Measurements from ENCODE around the gene DHRS2. TPM values are rescaled to one million over a fixed set of nuclear protein-coding genes. Genes with fewer than 3 reads are reported as not detected.

The DHRS2 gene
- total and polyA plus RNA-seq, 4 donors = 0.08 to 0.67 (median 0.36) TPM

DNA sequence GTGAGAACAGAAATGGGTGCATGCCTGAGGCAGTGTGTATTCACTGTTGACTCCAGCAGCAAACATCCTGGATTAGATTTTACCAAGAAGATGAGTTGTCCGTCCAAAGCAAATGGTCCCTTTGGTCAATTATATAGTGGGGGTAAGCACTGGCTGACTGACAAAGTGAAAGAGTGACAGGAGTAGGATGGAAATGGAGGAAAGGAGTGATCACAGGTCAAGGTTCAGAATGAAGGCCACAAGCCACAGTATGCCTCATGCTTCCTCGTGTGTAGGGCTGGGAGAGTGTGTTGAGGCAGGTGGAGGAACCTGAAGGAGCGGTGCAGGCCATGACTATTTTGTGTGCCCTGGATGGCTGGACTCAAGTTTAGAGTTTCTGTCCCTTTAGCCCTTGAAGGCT, 14.3 kb downstream of the DHRS2 start:
- no peaks in the 10 kb centered on the region for H3K27me3 ChIP-seq (ENCODE audit: control insufficient read depth in 3 of 3, insufficient read depth in 3 of 3, low read length in 2 of 3)
- TF ChIP-seq, protein P1, sequence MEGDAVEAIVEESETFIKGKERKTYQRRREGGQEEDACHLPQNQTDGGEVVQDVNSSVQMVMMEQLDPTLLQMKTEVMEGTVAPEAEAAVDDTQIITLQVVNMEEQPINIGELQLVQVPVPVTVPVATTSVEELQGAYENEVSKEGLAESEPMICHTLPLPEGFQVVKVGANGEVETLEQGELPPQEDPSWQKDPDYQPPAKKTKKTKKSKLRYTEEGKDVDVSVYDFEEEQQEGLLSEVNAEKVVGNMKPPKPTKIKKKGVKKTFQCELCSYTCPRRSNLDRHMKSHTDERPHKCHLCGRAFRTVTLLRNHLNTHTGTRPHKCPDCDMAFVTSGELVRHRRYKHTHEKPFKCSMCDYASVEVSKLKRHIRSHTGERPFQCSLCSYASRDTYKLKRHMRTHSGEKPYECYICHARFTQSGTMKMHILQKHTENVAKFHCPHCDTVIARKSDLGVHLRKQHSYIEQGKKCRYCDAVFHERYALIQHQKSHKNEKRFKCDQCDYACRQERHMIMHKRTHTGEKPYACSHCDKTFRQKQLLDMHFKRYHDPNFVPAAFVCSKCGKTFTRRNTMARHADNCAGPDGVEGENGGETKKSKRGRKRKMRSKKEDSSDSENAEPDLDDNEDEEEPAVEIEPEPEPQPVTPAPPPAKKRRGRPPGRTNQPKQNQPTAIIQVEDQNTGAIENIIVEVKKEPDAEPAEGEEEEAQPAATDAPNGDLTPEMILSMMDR (IDR thresholded peaks at IDR 0.05; ENCODE audit: control extremely low read depth, extremely low read depth) = no peak
- DNase-seq = no peak
- H3K27ac ChIP-seq (ENCODE audit: low read depth in 1 of 2, low read length in 1 of 2) = no peak overlapping the region
- H3K9ac ChIP-seq (ENCODE audit: insufficient read depth in 1 of 2, low read length in 2 of 2) = no peak overlapping the region
- no peaks in the 10 kb centered on the region for H3K36me3 ChIP-seq (ENCODE audit: control insufficient read depth in 4 of 4, insufficient read depth in 4 of 4, low read length in 4 of 4)
- ATAC-seq (ENCODE audit: insufficient read depth, low FRiP score) = no peak
- no peak overlapping the region for H3K4me3 ChIP-seq
- no peaks in the 10 kb centered on the region for H3K9me3 ChIP-seq (ENCODE audit: control insufficient read depth in 4 of 4, insufficient read depth in 3 of 4, low read length in 3 of 4)
- H3K4me1 ChIP-seq (ENCODE audit: control insufficient read depth in 5 of 5, insufficient read depth in 5 of 5, low read length in 5 of 5) = no peaks in the 10 kb centered on the region
- 80 to 82% methylated on average over 3 of the region's 3 CpGs for WGBS, 2 donors

DNA sequence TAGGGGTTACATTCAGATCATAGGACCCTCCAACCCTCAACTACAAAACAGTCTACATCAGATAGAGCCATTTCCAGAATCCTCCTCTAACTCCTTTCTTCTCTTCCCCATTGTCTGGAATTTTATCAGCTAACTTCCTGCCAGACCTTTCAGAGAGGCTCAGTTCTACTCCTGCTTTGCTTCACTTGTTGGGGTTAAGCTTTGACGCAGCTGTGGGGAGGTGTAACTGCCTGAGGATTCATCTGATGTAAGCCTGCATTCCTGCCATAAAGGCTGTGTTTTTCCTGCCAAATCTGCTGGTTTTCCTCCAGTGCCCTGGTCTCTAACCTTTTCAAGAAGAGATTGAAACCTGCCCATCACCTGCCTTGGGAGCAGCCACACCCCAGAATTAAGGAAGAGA, 16.9 kb downstream of the DHRS2 start:
- H3K4me1 ChIP-seq (ENCODE audit: control insufficient read depth in 5 of 5, insufficient read depth in 5 of 5, low read length in 5 of 5) = no peaks in the 10 kb centered on the region
- TF ChIP-seq, protein P1 (IDR thresholded peaks at IDR 0.05; ENCODE audit: control extremely low read depth, extremely low read depth) = no peak
- no peak for DNase-seq
- no peak overlapping the region for H3K27ac ChIP-seq (ENCODE audit: low read depth in 1 of 2, low read length in 1 of 2)
- H3K9ac ChIP-seq (ENCODE audit: insufficient read depth in 1 of 2, low read length in 2 of 2) = no peak overlapping the region
- 72 to 77% methylated on average over 1 of the region's 1 CpG for WGBS, 2 donors
- no peaks in the 10 kb centered on the region for H3K36me3 ChIP-seq (ENCODE audit: control insufficient read depth in 4 of 4, insufficient read depth in 4 of 4, low read length in 4 of 4)
- H3K4me3 ChIP-seq = no peak overlapping the region
- H3K9me3 ChIP-seq (ENCODE audit: control insufficient read depth in 4 of 4, insufficient read depth in 3 of 4, low read length in 3 of 4) = no peaks in the 10 kb centered on the region
- no peak for ATAC-seq (ENCODE audit: insufficient read depth, low FRiP score)
- no peaks in the 10 kb centered on the region for H3K27me3 ChIP-seq (ENCODE audit: control insufficient read depth in 3 of 3, insufficient read depth in 3 of 3, low read length in 2 of 3)

DNA sequence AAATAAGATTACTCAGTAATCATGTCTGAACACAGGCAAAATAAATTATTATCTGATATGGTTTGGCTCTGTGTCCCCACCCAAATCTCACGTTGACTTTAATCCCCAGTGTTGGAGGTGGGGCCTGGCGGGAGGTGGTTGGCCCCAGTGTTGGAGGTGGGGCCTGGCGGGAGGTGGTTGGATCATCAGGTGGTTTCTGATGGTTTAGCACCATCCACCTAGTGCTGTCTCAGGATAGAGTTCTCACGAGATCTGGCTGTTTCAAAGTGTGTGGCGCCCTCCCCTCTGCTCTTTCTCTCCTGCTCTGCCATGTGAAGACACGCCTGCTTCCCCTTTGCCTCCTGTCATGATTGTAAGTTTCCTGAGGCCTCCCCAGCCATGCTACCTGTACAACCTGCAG, 18.1 kb downstream of the DHRS2 start:
- no peak for ATAC-seq (ENCODE audit: insufficient read depth, low FRiP score)
- TF ChIP-seq, protein P1 (IDR thresholded peaks at IDR 0.05; ENCODE audit: control extremely low read depth, extremely low read depth) = no peak
- Histone ChIP-seq H3K4me3 (no peak overlapping the region), H3K4me1 (ENCODE audit: control insufficient read depth in 5 of 5, insufficient read depth in 5 of 5, low read length in 5 of 5) (no peaks in the 10 kb centered on the region), H3K27ac (ENCODE audit: low read depth in 1 of 2, low read length in 1 of 2) (no peak overlapping the region), H3K9ac (ENCODE audit: insufficient read depth in 1 of 2, low read length in 2 of 2) (no peak overlapping the region), H3K27me3 (ENCODE audit: control insufficient read depth in 3 of 3, insufficient read depth in 3 of 3, low read length in 2 of 3) (no peaks in the 10 kb centered on the region), H3K36me3 (ENCODE audit: control insufficient read depth in 4 of 4, insufficient read depth in 4 of 4, low read length in 4 of 4) (no peaks in the 10 kb centered on the region), H3K9me3 (ENCODE audit: control insufficient read depth in 4 of 4, insufficient read depth in 3 of 4, low read length in 3 of 4) (no peaks in the 10 kb centered on the region)
- DNase-seq = no peak
- WGBS, 2 donors = 82 to 83% methylated on average over 6 of the region's 6 CpGs

DNA sequence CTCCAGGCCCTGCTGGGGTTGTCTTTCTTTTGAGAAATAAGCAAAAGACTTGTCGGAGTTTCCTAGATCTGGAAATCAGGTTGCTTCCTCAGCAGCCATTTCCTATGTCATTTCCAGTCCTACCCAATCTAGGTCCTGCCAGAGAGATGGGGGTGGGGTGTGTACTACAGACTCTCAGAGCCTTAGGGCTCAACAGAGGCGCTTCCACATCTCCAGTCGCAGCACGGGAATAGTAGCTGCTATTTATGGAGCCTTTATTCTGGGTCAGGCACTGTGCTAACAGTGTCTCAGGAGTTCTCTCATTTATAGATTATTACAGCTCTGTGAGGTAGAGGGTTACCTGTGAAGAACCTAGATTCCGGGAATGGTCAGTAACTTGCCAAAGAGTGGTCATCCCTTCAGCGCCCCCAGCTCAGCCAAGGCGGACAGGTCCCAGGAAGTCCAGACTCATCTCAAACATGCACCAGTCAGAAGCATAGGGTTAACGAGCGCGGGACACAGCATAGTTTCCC, 21.9 kb downstream of the DHRS2 start:
- Histone ChIP-seq H3K4me1 (ENCODE audit: control insufficient read depth in 5 of 5, insufficient read depth in 5 of 5, low read length in 5 of 5) (no peaks in the 10 kb centered on the region), H3K9ac (ENCODE audit: insufficient read depth in 1 of 2, low read length in 2 of 2) (no peak overlapping the region), H3K9me3 (ENCODE audit: control insufficient read depth in 4 of 4, insufficient read depth in 3 of 4, low read length in 3 of 4) (no peaks in the 10 kb centered on the region), H3K4me3 (no peak overlapping the region), H3K27ac (ENCODE audit: low read depth in 1 of 2, low read length in 1 of 2) (no peak overlapping the region), H3K27me3 (ENCODE audit: control insufficient read depth in 3 of 3, insufficient read depth in 3 of 3, low read length in 2 of 3) (peaks cover 0 to 3% (median 0%) of the 10 kb centered on the region in 3 donors), H3K36me3 (ENCODE audit: control insufficient read depth in 4 of 4, insufficient read depth in 4 of 4, low read length in 4 of 4) (no peaks in the 10 kb centered on the region)
- DNase-seq (no peak), ATAC-seq (ENCODE audit: insufficient read depth, low FRiP score) (no peak)
- 72 to 78% methylated on average over 10 of the region's 10 CpGs for WGBS, 2 donors
- TF ChIP-seq, protein P1 (IDR thresholded peaks at IDR 0.05; ENCODE audit: control extremely low read depth, extremely low read depth) = no peak
